ENCODE data around the gene MSH5. TPM values are rescaled to one million over a fixed set of nuclear protein-coding genes. Genes with fewer than 3 reads are reported as not detected.
A peak's percentile ranks its signal among the peaks of the same experiment; 100 is the strongest.

The MSH5 gene
- total and polyA plus RNA-seq, 9 of the 15 experiments (the other 6 are each of a cell fraction or from before 2014, with no cell fraction given): 12.5 to 104 (median 46.6) TPM

- no peak for TF ChIP-seq NFIC (IDR thresholded peaks at IDR 0.05)
- peak; percentile 12; the same call in 1 of the 2 replicates for TF ChIP-seq KLF6 (CRISPR knock-in tag; IDR thresholded peaks at IDR 0.05; ENCODE audit: borderline replicate concordance)
- TF ChIP-seq FOXM1 (IDR thresholded peaks at IDR 0.05; ENCODE audit: low read depth): no peak
- 0 out of 2 replicates have a peak, but pooled peaks have one; percentile 40 for TF ChIP-seq FOXM1 (CRISPR knock-in tag; IDR thresholded peaks at IDR 0.05; ENCODE audit: low read depth)
- peak; percentile 27 for TF ChIP-seq SNRNP70 (optimal IDR thresholded peaks at IDR 0.05; ENCODE audit: low read depth, low read length)
- peak; percentile 59; the same call in 1 of the 2 replicates for TF ChIP-seq SMAD4 (CRISPR knock-in tag; conservative IDR thresholded peaks at IDR 0.05)
- TF ChIP-seq POLR2A (conservative IDR thresholded peaks at IDR 0.05): no peak
- 0 out of 2 replicates have a peak, but pooled peaks have one; percentile 47 for TF ChIP-seq ZNF764 (CRISPR knock-in tag; IDR thresholded peaks at IDR 0.05; ENCODE audit: low read depth)
- TF ChIP-seq ZNF239 (CRISPR knock-in tag; IDR thresholded peaks at IDR 0.05): peak; percentile 2; the same call in 1 of the 2 replicates
- peak; percentile 64 for TF ChIP-seq RBBP5 (IDR thresholded peaks at IDR 0.05; ENCODE audit: borderline replicate concordance, insufficient read depth, low read length, poor library complexity, severe bottlenecking)
- TF ChIP-seq E2F5 (CRISPR knock-in tag; IDR thresholded peaks at IDR 0.05): 0 out of 2 replicates have a peak, but pooled peaks have one; percentile 77
- peak; percentile 63; the same call in 1 of the 2 replicates for TF ChIP-seq CTBP1 (IDR thresholded peaks at IDR 0.05; ENCODE audit: borderline replicate concordance)
- TF ChIP-seq SMARCA4 (IDR thresholded peaks at IDR 0.05): peak; percentile 12; the same call in 1 of the 2 replicates
- TF ChIP-seq TBP (optimal IDR thresholded peaks at IDR 0.05; ENCODE audit: low read depth, low read length): no peak
- TF ChIP-seq TCF3 (CRISPR knock-in tag; IDR thresholded peaks at IDR 0.05): peak; percentile 44
- TF ChIP-seq MYNN (IDR thresholded peaks at IDR 0.05): peak; percentile 72; the same call in 1 of the 2 replicates
- no peak for TF ChIP-seq MYNN (CRISPR knock-in tag; IDR thresholded peaks at IDR 0.05)
- TF ChIP-seq WHSC1 (IDR thresholded peaks at IDR 0.05; ENCODE audit: low read length): peak; percentile 12
- TF ChIP-seq ZFP36 (IDR thresholded peaks at IDR 0.05; ENCODE audit: low read depth, low read length, partially characterized antibody): peak; percentile 2
- peak in 1 of 3 experiments; percentile 48 for TF ChIP-seq YY1 (IDR thresholded peaks at IDR 0.05; ENCODE audit: borderline replicate concordance in 1 of 3, control insufficient read depth in 1 of 3, extremely low read depth in 1 of 3, insufficient read depth in 3 of 3, insufficient read length in 1 of 3, insufficient replicate concordance in 2 of 3, low read depth in 1 of 3, low read length in 2 of 3)
- TF ChIP-seq ESRRB (CRISPR knock-in tag; IDR thresholded peaks at IDR 0.05; ENCODE audit: borderline replicate concordance): no peak
- no peak for TF ChIP-seq KAT2B (IDR thresholded peaks at IDR 0.05; ENCODE audit: low read depth, low read length)
- 0 out of 2 replicates have a peak, but pooled peaks have one; percentile 54 for TF ChIP-seq DMBX1 (CRISPR knock-in tag; IDR thresholded peaks at IDR 0.05; ENCODE audit: borderline replicate concordance)
These were observed 12.6 kb upstream of the MSH5 start (continued) for GRCh38 chr6:31727034-31727716.
